ENCODE data around the gene PRKCZ. TPM values are rescaled to one million over a fixed set of nuclear protein-coding genes. Genes with fewer than 3 reads are reported as not detected.

PRKCZ gene
- total and polyA plus RNA-seq, 2 experiments from 2014 or later: 26.2 to 36.9 TPM

- no peak for TF ChIP-seq ETS1 (IDR thresholded peaks at IDR 0.05)
- TF ChIP-seq ZNF114 (CRISPR knock-in tag; IDR thresholded peaks at IDR 0.05): no peak
- TF ChIP-seq EZH2phosphoT487 (IDR thresholded peaks at IDR 0.05; ENCODE audit: unreplicated experiment): no peak
- TF ChIP-seq POLR2AphosphoS5 (IDR thresholded peaks at IDR 0.05; ENCODE audit: low read depth): no peak
- no peak for TF ChIP-seq REST (IDR thresholded peaks at IDR 0.05; ENCODE audit: unreplicated experiment)
These were observed 69.7 kb downstream of the PRKCZ start (continued) for GRCh38 chr1:2119886-2120285.

GRCh38 chr1:2121101-2121691 lies 71.0 kb downstream of the PRKCZ start:
- no peaks in the 10 kb centered on the region for H3K36me3 ChIP-seq (ENCODE audit: insufficient read depth)
- H3K27ac ChIP-seq (ENCODE audit: low read depth): no peak overlapping the region
- Mint-ChIP-seq H3K27ac (no peak overlapping the region), H3K9me3 (peaks cover 22% of the 10 kb centered on the region), H3K27me3 (ENCODE audit: insufficient read depth, low read depth, poor library complexity) (peaks cover 8% of the 10 kb centered on the region), H3K4me3 (no peak overlapping the region), H3K4me1 (peaks cover 12% of the 10 kb centered on the region), H3K36me3 (ENCODE audit: low read depth) (peaks cover 33% of the 10 kb centered on the region)
- H3K9me2 ChIP-seq (ENCODE audit: insufficient read depth): no peaks in the 10 kb centered on the region
- H3K4me1 ChIP-seq (ENCODE audit: insufficient read depth): peaks cover 10% of the 10 kb centered on the region
- no peaks in the 10 kb centered on the region for H3K27me3 ChIP-seq (ENCODE audit: insufficient read depth)
- no peak overlapping the region for H3K4me2 ChIP-seq
- peaks cover 48% of the 10 kb centered on the region for H3K79me2 ChIP-seq (replicated peaks; ENCODE audit: insufficient read depth)
- no peak for DNase-seq (ENCODE audit: low spot score)
- no peak for ATAC-seq
- no peak overlapping the region for H3K4me3 ChIP-seq
- H3F3A ChIP-seq (replicated peaks; ENCODE audit: low read depth): no peaks in the 10 kb centered on the region
- H4K20me1 ChIP-seq (replicated peaks; ENCODE audit: insufficient read depth): peaks cover 8% of the 10 kb centered on the region
- H2AFZ ChIP-seq: no peak overlapping the region
- TF ChIP-seq NANOG (IDR thresholded peaks at IDR 0.05; ENCODE audit: borderline replicate concordance) (no peak), EZH2 (IDR thresholded peaks at IDR 0.05; ENCODE audit: low read depth, unreplicated experiment) (no peak), EZH2phosphoT487 (IDR thresholded peaks at IDR 0.05; ENCODE audit: unreplicated experiment) (no peak), ZNF462 (CRISPR knock-in tag; IDR thresholded peaks at IDR 0.05) (no peak), REST (IDR thresholded peaks at IDR 0.05; ENCODE audit: unreplicated experiment) (no peak), STAT1 (IDR thresholded peaks at IDR 0.05; ENCODE audit: unreplicated experiment) (no peak), JUNB (IDR thresholded peaks at IDR 0.05; ENCODE audit: unreplicated experiment) (no peak), ZNF114 (CRISPR knock-in tag; IDR thresholded peaks at IDR 0.05) (no peak)
